NCI-H2196 (cell line): ENCODE measurements around the gene SOD1.
"Not testable (repeated sequence)": the region's sequence is repeated elsewhere in the genome, so short reads cannot be mapped to it uniquely, and the experiment has no call there.

ENCODE experiments used
- DNase-seq: peaks from one replicate; lab custom pipeline; 2025; ENCODE audit not compliant: unreplicated experiment; lab: John Stamatoyannopoulos, UW

The SOD1 gene

DNA sequence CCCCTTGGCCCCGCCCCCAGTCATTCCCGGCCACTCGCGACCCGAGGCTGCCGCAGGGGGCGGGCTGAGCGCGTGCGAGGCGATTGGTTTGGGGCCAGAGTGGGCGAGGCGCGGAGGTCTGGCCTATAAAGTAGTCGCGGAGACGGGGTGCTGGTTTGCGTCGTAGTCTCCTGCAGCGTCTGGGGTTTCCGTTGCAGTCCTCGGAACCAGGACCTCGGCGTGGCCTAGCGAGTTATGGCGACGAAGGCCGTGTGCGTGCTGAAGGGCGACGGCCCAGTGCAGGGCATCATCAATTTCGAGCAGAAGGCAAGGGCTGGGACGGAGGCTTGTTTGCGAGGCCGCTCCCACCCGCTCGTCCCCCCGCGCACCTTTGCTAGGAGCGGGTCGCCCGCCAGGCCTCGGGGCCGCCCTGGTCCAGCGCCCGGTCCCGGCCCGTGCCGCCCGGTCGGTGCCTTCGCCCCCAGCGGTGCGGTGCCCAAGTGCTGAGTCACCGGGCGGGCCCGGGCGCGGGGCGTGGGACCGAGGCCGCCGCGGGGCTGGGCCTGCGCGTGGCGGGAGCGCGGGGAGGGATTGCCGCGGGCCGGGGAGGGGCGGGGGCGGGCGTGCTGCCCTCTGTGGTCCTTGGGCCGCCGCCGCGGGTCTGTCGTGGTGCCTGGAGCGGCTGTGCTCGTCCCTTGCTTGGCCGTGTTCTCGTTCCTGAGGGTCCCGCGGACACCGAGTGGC lies at the start of gene SOD1:
SOD1 (plus strand) TSS at position 158 of the 723 bp plus-strand sequence; CDS start at position 235, 77 bp downstream.
- DNase-seq: peak; percentile 96

- no peak for DNase-seq
Measured at GRCh38 chr21:31611445-31611844, 48.0 kb upstream of the SOD1 start.

GRCh38 chr21:31612894-31613785 lies 46.4 kb upstream of the SOD1 start:
- no peak for DNase-seq

DNA sequence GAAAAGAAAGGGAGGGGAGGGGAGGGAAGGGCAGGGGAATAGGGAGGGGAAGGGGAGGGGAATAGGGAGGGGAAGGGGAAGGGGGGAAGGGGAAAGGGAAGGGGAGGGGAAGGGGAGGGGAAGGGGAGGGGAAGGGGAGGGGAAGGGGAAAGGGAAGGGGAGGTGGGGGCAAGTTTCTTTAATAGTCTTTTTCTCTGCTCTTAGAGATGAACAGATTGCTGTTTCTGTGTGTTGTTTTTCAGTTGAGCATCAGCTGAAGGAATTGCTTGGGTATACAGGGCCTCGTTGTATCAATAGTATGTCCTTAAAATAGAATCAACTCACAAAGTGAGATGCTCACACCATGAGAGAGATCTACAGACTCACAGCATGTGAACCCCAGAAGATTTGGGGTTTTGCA lies 44.8 kb upstream of the SOD1 start:
- DNase-seq: no peak

GRCh38 chr21:31616216-31616615 lies 43.3 kb upstream of the SOD1 start:
- DNase-seq: no peak

GRCh38 chr21:31618696-31619430 lies 40.6 kb upstream of the SOD1 start:
- no peak for DNase-seq

GRCh38 chr21:31622397-31622796 lies 37.1 kb upstream of the SOD1 start:
- no peak for DNase-seq

DNA sequence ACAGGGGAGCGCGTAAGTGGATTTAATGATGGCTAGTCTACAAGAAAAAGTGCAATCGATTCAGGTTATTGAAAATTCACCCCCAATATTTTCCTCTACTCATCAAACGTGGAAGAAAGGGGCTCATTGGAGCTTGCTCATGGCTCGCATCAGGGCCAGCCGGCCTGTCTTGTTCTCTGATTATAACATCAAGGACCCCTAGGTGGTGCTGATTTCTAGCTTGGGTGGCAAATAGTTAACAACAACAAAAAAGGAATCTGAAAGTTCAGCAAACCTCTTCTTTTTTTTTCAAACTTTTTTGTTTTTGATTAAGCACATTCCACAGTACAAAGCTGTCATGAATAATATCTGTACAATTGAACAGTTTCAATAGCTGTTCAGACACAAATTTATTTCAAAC lies 35.8 kb upstream of the SOD1 start:
- no peak for DNase-seq

DNA sequence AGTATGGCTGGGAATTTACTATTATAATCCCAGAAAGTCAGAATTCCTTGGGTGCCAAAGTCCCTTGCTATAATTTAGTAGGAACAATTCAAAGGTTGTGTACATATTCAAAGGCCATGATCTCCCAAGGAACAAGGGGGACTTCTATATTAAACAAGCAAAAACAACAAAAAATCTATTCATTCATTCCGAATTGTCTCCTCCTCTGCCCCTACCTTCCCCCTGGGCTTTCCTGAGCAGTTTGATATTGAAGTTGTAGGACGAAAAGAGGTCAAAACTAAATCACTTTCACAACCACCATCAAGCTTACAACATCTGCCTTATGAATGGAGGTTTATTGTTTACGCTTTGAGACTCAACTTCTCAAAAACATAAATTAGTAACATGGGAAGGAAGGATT lies 35.3 kb upstream of the SOD1 start:
- DNase-seq: no peak

GRCh38 chr21:31624961-31625491 lies 34.5 kb upstream of the SOD1 start:
- no peak for DNase-seq

DNA sequence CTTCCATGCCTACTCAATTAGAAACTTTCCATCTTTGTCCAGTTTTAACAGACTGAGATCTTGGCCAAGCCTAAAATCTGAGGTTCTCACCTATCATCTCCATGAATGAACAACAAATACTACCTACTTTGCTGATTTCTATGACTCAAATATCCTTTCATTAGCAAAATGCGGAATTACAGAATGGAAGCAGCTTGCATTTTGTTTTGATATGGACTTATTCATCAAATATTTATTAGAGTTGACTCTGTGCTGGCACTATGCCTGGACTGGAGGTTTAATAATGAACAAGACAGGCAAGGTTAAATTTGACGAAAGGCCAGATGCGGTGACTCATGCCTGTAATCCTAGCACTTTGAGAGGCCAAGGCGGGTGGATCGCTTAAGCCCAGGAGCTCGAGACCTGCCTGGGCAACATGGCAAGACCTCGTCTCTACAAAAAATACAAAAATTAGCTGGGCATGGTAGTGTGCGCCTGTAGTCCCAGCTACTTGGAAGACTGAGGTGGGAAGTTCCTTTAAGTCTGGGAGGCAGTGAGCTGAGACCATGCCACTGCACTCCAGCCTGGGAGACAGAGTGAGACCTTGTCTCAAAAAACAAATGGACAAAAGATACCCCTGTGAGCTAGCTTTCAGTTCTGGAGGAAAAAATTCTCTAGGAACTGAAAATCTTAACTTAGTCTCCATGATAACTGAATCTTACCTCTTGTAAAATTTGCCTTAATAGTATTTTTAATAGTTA lies 29.4 kb upstream of the SOD1 start:
- peak; percentile 93 for DNase-seq

DNA sequence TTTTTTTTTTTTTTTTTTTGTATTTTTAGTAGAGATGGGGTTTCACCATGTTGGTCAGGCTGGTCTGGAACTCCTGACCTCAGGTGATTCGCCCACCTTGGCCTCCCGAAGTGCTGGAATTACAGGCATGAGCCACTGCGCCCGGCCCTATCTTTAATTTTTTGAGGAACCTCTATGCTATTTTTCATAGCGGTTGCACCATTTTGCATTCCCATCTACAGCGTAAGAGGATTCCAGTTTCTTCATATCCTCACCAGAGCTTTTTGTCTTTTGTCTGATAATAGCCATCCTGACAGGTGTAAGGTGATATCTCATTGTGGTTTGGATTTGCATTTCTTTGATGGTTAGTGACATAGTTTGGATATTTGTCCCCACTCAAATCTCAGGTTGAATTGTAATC lies 27.6 kb upstream of the SOD1 start:
- DNase-seq: not testable (repeated sequence)

DNA sequence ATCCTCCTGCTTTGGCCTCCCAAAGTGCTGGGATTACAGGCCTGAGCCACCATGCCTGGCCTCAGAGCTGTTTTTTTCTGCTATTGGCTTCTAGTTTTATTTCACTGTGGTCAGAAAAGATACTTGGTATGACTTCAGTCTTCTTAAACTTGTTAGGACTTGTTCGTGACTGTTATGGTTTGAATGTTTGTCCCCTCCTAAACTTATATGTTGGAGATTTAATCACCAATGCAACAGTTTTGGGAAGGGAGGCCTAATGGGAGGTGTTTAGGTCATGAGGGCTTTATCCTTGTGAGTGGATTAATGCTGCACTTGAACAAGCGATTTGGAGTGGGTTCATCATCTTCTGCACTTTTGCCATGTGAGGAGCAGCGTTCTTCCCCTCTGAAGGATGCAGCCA lies 24.5 kb upstream of the SOD1 start:
- no peak for DNase-seq

GRCh38 chr21:31636874-31637273 lies 22.6 kb upstream of the SOD1 start:
- DNase-seq: no peak

GRCh38 chr21:31641416-31641922 lies 18.0 kb upstream of the SOD1 start:
- DNase-seq: no peak

- DNase-seq: no peak
Measured at GRCh38 chr21:31644643-31645042, 14.8 kb upstream of the SOD1 start.

GRCh38 chr21:31647650-31648049 lies 11.8 kb upstream of the SOD1 start:
- DNase-seq: no peak

- DNase-seq: no peak
Measured at GRCh38 chr21:31650930-31651329, 8.6 kb upstream of the SOD1 start.

DNA sequence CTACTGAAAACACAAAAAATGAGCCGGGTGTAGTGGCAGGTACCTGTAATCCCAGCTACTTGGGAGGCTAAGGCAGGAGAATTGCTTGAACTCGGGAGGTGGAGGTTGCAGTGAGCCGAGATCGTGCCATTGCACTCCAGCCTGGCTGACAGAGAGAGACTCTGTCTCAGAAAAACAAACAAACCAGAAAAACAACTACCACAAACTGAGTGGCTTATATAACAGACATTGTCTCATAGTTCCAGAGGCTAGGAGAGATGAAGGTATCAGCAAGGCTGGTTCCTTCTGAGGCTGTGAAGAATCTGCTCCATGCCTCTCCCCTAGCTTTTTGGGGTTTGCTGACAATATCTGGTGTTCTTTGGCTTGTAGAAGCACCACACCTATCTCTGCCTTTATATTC lies 8.0 kb upstream of the SOD1 start:
- DNase-seq: not testable (repeated sequence)

DNA sequence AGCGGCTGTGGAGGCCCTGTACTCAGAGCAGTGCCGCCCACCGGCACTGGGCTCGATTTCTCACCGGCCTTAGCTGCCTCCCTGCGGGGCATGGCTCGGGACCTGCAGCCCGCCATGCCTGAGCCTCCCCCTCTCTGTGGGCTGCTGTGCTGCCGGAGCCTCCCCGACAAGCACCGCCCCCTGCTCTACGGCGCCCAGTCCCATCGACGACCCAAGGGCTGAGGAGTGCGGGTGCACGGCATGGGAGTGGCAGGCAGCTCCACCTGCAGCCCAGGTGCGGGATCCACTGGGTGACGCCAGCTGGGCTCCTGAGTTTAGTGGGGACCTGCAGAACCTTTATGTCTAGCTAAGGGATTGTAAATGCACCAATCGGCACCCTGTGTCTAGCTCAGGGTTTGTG lies 5.2 kb upstream of the SOD1 start:
- DNase-seq: no peak
